ENCODE measurements around the gene DDX52.

- TF ChIP-seq POLR2A (IDR thresholded peaks at IDR 0.05) (no peak), CTCF (IDR thresholded peaks at IDR 0.05) (no peak), EP300 (IDR thresholded peaks at IDR 0.05) (no peak)
Measured at GRCh38 chr17:37642681-37643080, 565 bp downstream of the DDX52 start.

Measured in tibial nerve (tissue), 4 donors.